ENCODE measurements around the gene EGFLAM. TPM values are rescaled to one million over a fixed set of nuclear protein-coding genes. Genes with fewer than 3 reads are reported as not detected.

The EGFLAM gene
- total RNA-seq, 1 experiment from 2014 or later, result 45.4 TPM

DNA sequence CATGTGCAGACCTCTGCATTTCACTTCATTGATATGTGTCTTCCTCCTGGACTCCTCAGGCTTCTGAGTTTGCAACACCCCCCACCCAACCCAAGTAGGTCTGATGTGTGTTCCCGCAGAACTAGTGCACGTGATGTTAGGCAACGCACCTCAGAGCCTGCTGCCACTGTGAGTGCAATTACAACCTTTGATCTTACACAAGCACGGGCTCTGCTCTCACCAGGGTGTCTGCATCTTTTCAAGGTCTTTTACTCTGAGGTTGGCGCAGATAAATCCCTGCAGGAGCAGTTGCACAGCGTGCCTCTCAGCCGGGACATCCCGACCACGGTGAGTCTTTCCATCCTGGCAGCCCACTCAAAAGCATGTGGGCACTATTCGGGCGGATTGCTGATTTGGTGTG, 80.1 kb downstream of the EGFLAM start:
- no peak for DNase-seq (ENCODE audit: low spot score)
- BruUV-seq (replicated peaks), result no TSS peak
- Histone ChIP-seq H3K27ac (ENCODE audit: low read depth, low read length, poor library complexity, severe bottlenecking) (no peak overlapping the region), H3K9me3 (ENCODE audit: low read depth, low read length, poor library complexity, severe bottlenecking) (no peaks in the 10 kb centered on the region), H3K27me3 (replicated peaks; ENCODE audit: insufficient read depth, low read depth, low read length, poor library complexity) (no peaks in the 10 kb centered on the region), H3K4me3 (ENCODE audit: low read depth, low read length, poor library complexity, severe bottlenecking) (no peak overlapping the region), H3K4me1 (ENCODE audit: insufficient read depth, low read length, poor library complexity, severe bottlenecking) (no peaks in the 10 kb centered on the region), H3K36me3 (ENCODE audit: insufficient read depth, low read length, poor library complexity, severe bottlenecking) (no peaks in the 10 kb centered on the region)
- ChIA-PET POLR2A (ENCODE audit: low non-redundant PET) (no interaction called here), CTCF (no interaction called here)
- intact Hi-C loops (cut with micrococcal nuclease; ENCODE audit: unreplicated experiment), result no loop called here
- TF ChIP-seq, protein P1, sequence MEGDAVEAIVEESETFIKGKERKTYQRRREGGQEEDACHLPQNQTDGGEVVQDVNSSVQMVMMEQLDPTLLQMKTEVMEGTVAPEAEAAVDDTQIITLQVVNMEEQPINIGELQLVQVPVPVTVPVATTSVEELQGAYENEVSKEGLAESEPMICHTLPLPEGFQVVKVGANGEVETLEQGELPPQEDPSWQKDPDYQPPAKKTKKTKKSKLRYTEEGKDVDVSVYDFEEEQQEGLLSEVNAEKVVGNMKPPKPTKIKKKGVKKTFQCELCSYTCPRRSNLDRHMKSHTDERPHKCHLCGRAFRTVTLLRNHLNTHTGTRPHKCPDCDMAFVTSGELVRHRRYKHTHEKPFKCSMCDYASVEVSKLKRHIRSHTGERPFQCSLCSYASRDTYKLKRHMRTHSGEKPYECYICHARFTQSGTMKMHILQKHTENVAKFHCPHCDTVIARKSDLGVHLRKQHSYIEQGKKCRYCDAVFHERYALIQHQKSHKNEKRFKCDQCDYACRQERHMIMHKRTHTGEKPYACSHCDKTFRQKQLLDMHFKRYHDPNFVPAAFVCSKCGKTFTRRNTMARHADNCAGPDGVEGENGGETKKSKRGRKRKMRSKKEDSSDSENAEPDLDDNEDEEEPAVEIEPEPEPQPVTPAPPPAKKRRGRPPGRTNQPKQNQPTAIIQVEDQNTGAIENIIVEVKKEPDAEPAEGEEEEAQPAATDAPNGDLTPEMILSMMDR (conservative IDR thresholded peaks at IDR 0.05; ENCODE audit: low read depth, low read length), result no peak
- TF ChIP-seq EZH2 (IDR thresholded peaks at IDR 0.05; ENCODE audit: borderline replicate concordance, low read depth, low read length, poor library complexity, severe bottlenecking), result no peak

GRCh38 chr5:38339446-38339845, 81.1 kb downstream of the EGFLAM start:
- BruUV-seq (replicated peaks), result no TSS peak
- CTCF ChIA-PET, result no interaction called here

DNA sequence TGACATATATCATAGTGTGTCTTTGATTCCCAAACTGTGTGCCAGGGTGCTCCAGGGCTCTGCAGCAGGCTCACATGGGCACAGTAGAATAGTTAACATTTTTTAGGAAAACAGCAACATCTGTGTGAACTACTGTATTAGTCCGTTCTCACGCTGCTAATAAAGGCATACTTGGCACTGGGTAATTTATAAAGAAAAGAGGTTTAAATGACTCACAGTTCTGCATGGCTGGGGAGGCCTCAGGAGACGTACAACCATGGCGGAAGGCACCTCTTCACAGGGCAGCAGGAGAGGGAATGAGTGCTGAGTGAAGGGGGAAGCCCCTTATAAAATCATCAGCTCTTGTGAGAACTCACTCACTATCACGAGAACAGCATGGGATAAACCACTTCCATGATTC, 82.7 kb downstream of the EGFLAM start:
- H3K27me3 ChIP-seq (replicated peaks; ENCODE audit: insufficient read depth, low read depth, low read length, poor library complexity), result no peaks in the 10 kb centered on the region
- no peak overlapping the region for H3K27ac ChIP-seq (ENCODE audit: low read depth, low read length, poor library complexity, severe bottlenecking)
- CTCF ChIA-PET, result no interaction called here
- intact Hi-C loops (cut with micrococcal nuclease; ENCODE audit: unreplicated experiment), result no loop called here
- H3K9me3 ChIP-seq (ENCODE audit: low read depth, low read length, poor library complexity, severe bottlenecking), result no peaks in the 10 kb centered on the region
- POLR2A ChIA-PET (ENCODE audit: low non-redundant PET), result no interaction called here
- no peaks in the 10 kb centered on the region for H3K4me1 ChIP-seq (ENCODE audit: insufficient read depth, low read length, poor library complexity, severe bottlenecking)
- BruUV-seq (replicated peaks), result no TSS peak
- TF ChIP-seq, protein P1 (conservative IDR thresholded peaks at IDR 0.05; ENCODE audit: low read depth, low read length), result no peak
- no peak for TF ChIP-seq EZH2 (IDR thresholded peaks at IDR 0.05; ENCODE audit: borderline replicate concordance, low read depth, low read length, poor library complexity, severe bottlenecking)
- H3K4me3 ChIP-seq (ENCODE audit: low read depth, low read length, poor library complexity, severe bottlenecking), result no peak overlapping the region
- DNase-seq (ENCODE audit: low spot score), result no peak
- H3K36me3 ChIP-seq (ENCODE audit: insufficient read depth, low read length, poor library complexity, severe bottlenecking), result no peaks in the 10 kb centered on the region

More at GRCh38 chr5:38339446-38339845, 81.1 kb downstream of the EGFLAM start:
- no peaks in the 10 kb centered on the region for H3K36me3 ChIP-seq (ENCODE audit: insufficient read depth, low read length, poor library complexity, severe bottlenecking)
- H3K4me1 ChIP-seq (ENCODE audit: insufficient read depth, low read length, poor library complexity, severe bottlenecking), result no peaks in the 10 kb centered on the region
- H3K9me3 ChIP-seq (ENCODE audit: low read depth, low read length, poor library complexity, severe bottlenecking), result no peaks in the 10 kb centered on the region
- DNase-seq (ENCODE audit: low spot score), result no peak
- POLR2A ChIA-PET (ENCODE audit: low non-redundant PET), result no interaction called here
- H3K27ac ChIP-seq (ENCODE audit: low read depth, low read length, poor library complexity, severe bottlenecking), result no peak overlapping the region
- intact Hi-C loops (cut with micrococcal nuclease; ENCODE audit: unreplicated experiment), result no loop called here
- H3K27me3 ChIP-seq (replicated peaks; ENCODE audit: insufficient read depth, low read depth, low read length, poor library complexity), result no peaks in the 10 kb centered on the region
- H3K4me3 ChIP-seq (ENCODE audit: low read depth, low read length, poor library complexity, severe bottlenecking), result no peak overlapping the region
- no peak for TF ChIP-seq EZH2 (IDR thresholded peaks at IDR 0.05; ENCODE audit: borderline replicate concordance, low read depth, low read length, poor library complexity, severe bottlenecking)
- TF ChIP-seq, protein P1 (conservative IDR thresholded peaks at IDR 0.05; ENCODE audit: low read depth, low read length), result no peak
